ENCODE results near the gene POMGNT2.

DNA sequence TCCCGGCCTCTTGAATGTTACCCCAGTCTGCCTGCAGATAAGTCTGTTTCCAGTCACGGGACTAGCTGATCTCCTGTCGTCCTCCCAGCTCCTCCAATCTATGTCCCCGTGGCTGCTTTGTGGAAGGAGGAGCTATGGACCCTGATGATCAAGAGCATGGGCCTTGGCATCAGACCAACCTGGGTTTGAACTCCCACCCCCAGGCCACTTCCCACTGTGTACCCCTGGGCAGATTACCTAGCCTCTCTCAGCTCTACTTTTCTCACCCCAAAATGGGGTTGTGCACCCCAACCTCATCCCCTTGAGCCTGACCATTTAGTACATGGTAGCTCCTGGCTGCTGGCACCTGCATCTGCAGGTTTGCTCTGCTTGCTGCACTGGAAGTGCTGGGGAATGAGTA, 71.0 kb downstream of the POMGNT2 start:
- TF ChIP-seq, protein P1, sequence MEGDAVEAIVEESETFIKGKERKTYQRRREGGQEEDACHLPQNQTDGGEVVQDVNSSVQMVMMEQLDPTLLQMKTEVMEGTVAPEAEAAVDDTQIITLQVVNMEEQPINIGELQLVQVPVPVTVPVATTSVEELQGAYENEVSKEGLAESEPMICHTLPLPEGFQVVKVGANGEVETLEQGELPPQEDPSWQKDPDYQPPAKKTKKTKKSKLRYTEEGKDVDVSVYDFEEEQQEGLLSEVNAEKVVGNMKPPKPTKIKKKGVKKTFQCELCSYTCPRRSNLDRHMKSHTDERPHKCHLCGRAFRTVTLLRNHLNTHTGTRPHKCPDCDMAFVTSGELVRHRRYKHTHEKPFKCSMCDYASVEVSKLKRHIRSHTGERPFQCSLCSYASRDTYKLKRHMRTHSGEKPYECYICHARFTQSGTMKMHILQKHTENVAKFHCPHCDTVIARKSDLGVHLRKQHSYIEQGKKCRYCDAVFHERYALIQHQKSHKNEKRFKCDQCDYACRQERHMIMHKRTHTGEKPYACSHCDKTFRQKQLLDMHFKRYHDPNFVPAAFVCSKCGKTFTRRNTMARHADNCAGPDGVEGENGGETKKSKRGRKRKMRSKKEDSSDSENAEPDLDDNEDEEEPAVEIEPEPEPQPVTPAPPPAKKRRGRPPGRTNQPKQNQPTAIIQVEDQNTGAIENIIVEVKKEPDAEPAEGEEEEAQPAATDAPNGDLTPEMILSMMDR (conservative IDR thresholded peaks at IDR 0.05; ENCODE audit: low read length), result no peak
- TF ChIP-seq EZH2phosphoT487 (IDR thresholded peaks at IDR 0.05; ENCODE audit: borderline replicate concordance), result no peak
